T-helper 2 cell treated with Interferon-gamma antibody and Interleukin-4, amounts not matched to agents 100 ng/mL and 5 ng/mL, for 36 hours (primary cell): ENCODE results near the gene CCR5AS.
"Not testable (repeated sequence)": the region's sequence is repeated elsewhere in the genome, so short reads cannot be mapped to it uniquely, and the experiment has no call there.

Experiments used
- intact Hi-C: fragments of 100-400 bp; cut with micrococcal nuclease; formaldehyde crosslinking; loops from one replicate; pipeline ENCODE4 v1.15.1; 2023

Gene CCR5AS

DNA sequence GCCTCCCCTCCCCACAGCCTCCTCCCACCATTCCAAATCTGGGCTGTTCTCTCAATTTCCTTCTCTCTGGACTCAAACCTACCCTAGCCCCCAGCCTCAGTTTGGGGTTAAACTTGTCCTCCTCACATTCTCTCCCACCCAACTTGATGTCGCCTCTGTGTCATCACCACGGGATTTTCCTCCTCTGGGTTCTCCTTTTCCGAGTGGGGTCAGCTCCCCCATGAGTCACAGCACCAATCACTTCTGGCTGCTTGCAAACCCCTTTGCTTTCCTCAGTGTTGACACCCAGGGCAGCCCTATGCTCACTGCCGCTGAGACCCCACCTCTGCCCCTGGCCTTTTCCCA lies 451 bp downstream of the CCR5AS start:
- intact Hi-C loops = loop anchor here (5.0 kb wide), 1 partner anchor 36 kb away; no protein-coding TSS in a partner anchor

DNA sequence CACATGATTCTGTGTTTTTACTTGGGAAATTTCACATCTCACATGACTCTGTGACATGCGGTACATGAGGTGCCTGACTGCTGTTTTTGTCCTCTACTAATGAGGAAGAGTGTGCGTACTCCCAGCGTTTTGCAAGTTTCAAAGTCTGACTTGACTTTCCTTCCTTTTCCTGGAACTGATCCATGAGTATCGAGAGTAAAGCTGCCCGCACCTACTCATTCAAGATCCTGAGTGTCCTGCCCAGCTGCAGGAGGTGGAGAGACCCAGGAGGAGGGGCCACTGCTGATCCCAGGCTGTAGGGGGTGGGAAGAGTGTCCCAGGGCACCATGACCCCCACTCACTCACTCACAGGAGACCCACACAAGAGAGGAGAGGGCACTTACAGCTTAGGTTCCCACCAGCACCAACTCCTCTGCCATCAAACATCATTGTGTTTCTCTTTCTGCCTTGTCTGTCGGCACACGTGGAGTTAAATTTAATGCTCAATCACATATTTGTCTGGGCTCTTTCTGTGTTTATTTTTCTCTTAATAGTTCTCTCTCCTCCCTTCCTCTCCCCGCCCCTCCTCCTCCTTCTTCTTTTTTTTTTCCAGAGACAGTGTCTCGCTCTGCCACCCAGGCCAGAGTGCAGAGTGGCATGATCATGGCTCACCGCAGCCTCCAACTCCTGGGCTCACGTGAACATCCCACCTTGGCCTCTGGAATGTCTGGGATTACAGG lies 1.4 kb downstream of the CCR5AS start:
- intact Hi-C loops = loop anchor here (5.0 kb wide), 1 partner anchor 37 kb away; no protein-coding TSS in a partner anchor

DNA sequence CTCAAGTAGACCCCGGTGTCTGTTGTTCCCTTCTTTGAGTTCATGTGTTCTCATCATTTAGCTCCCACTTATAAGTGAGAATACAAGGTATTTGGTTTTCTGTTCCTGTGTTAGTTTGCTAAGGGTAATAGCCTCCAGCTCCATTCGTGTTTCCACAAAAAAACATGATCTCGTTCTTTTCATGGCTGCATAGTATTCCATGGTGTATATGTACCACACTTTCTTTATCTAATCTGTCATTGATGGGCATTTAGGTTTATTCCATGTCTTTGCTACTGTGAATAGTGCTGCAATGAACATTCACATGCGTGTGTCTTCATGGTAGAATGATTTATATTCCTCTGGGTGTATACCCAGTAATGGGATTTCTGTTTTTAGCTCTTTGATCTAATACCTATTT lies 4.0 kb downstream of the CCR5AS start:
- intact Hi-C loops = not testable (repeated sequence)

DNA sequence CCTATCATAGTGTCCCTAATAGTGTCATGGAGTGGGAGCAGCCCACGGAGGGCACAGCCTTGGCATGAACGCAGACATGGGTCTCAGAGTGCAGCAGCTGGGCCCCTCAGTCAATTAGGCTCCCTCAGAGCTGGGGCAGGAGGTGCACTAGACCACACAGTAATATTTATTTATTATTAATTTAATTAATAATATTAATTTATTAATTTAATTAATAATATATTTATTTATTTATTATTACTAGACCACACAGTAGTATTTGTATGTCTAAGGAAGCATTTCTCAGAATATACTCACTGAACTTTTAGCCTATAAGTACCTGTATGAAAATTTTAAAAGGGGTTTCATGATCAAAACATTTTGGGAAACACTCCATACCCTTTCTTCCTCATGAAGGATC lies 5.3 kb downstream of the CCR5AS start:
- intact Hi-C loops = no loop called here

DNA sequence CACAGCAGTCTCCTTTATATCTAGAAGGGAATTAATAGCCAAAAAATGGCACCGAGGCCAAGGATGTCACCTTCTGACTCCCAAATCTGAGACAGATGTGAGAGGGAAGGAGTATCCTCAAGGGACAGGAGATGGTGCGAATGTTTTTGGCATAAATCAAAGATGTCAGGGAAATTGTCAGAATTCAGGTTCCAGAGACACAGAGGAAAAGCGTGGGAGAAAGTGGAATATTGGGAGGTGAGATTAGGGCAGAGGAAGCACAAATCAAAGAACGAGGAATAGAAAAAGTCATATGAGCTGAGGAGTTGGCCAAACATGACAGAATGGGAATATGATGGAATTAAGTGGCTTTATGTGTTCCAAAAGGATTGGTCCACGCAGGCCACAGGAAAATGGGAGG lies 6.0 kb downstream of the CCR5AS start:
- intact Hi-C loops = no loop called here

DNA sequence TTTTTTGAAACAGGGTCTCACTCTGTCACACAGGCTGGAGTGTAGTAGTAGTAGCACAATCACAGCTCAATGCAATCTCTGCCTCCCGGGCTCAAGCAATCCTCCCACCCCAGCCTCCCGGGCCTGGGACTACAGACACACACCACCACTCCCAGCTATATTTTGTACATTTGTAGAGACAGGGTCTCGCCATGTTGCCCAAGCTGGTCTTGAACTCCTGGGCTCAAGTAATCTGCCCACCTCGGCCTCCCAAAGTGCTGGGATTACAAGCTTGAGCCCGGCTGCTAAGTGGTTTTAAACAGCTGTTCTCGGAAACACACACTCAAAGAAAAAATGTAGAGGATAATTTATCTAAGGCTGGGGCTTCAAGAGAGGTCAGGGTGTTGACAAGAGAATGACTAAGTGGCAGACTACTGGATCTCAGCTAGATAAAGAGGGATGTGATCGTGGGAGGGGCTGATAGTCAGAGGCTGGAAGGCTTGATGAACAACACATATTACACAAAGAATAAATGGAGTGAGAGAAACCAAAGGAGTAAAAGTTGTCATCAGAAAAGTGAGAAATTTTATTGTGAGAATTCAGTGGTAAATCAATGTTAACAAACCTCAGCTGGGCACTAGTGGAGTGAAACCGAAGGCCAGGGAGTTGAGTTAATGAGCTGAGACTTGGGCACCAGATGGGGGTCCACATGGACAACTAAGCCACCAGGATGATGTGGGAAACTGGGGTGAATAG lies 6.7 kb downstream of the CCR5AS start:
- intact Hi-C loops = no loop called here

DNA sequence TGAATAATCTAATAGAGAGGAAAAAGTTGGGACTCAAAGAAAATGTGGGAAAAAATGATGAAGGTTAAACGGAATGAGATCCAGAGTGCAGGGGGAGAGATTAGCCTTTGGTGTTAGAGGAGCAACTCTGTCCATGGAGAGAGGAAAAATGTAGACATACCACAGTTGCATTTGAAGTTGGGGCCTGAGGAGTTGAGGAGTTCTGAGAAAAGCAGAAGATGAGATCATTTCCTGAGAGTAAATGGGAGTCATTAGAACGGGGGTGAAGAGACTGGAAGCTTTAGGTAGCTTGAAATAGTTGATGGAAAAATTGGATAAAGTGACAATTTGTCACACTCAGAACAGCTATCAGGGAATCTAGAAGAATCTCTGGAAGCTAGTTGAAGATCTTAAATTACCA lies 7.3 kb downstream of the CCR5AS start:
- intact Hi-C loops = no loop called here

DNA sequence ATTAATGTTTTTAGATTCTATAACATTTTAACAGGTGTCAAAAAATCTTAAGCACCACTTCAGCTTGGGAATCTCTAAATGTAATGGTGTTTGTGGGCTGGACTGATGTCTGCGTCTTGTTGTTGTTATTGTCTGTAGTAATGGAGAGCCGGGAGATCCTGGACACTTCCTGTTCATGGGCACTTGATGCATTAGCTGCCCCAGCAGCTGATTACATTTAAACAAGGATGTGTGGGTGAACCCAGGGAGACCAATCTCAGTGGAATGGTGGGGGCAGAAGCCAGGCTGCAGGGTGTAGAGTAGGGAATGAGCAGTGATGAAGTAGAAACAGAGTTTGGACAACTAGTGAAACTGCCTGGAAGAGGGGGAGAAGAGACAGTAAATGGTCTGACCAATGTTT lies 7.8 kb downstream of the CCR5AS start:
- intact Hi-C loops = no loop called here

DNA sequence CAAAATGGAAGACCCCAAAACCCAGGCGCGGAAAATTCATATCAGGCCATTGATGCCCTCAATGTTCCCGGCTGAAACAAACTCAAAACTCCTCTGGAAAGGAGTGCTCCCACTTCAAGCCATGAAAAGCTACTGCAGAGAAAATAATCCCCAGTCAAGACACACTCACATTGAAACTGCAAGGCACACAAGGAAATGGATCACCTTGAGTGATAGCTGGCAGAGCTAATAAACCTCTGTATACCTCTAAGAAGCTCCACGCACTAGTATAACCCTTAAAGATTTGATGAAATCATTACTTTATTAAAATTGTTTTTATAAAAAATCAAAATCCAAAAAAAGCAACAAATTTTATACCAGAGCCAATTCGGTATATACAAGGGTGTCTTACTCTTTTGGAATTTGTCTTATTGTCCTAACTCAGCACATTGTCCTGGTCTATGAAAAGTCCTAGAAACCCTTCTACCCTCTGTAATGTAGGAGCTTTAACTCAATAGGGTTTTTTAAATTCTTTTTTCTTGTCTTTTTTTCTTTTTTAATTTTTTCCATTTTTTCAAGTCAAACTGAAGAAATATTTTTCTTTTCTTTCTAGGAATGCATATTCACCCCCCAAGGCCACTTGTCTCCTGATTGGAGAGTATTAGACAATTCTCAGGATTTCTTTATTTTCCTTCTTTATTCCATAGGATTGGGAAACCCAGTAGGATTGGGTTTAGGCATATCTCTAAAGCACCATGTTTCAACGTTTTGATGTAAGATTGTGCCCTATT lies 8.5 kb downstream of the CCR5AS start:
- intact Hi-C loops = no loop called here

DNA sequence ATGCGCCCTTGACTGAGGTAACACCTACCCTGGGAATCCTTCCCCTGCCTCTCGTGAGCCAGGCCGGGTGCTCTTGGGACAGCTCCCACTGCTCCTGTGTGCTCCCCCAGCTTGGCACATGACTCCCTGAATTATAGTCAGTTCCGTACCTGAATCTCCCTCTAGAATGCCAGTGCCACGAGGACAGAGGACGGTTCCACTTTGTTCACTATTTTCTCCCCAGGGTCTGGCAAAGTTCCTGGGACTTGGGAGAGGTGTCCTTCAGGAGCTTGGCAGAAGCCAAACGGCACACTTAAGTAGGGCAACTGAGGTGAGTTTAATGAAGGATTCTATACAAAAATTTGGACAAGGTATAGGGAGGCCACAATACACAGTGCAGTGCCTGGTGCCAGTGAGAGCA lies 9.8 kb downstream of the CCR5AS start:
- intact Hi-C loops = no loop called here

DNA sequence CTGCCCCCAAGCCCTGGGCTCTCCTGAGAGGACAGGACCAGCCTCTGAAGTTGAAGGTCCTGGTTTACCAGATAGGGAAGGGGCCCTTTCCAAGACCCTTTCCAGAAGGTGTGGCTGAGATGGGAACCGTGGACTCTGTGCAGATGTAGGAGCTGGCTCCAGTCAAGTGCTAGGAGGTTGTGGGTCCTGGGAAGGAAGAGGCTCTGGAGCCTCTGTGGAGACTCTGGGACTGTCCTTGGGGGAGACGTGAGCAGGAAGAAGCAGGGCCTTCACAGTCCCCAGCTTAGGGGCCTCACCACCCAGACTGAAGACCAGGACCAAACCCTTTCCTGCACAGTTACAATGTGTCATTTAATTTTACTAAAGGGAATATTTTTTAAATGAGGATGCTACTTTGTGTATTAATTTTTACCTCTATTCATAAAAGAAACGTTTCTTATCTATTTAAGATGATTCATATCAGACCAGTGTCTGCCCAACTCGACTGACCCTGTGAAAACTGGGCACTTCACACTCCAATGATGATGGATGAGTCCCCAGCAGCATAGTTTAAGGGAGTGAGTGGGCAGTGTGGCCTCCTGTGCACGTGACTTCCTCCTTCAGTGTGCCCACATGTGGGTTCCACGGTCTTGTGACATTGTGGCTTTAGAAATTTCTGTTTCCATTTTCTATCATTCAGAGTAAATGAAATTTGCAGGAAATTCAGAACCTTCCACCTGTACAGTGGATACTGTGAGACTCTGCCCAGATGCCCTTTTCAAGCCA lies 10.9 kb downstream of the CCR5AS start:
- intact Hi-C loops = no loop called here

DNA sequence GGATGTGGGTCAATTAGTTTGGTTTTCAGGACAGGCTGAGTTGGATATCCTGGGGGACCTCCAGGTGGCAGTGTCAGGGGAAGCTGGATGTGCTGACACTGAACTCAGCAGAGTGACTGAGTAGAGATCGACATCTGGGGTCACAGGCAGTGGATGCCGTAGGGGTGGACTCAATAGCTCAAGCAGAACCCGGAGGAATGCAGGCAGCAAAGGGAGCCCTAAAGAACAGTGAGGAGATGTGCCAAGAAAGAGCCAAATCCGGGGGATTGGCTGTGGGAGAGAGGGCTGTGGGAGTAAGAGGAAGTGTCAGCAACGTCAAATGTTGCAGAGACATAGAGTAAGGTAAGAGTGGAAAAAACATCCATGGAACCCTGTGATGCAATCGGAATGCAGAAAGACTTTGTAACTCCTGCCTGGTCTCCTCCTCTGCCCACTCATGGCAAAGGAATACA lies 11.6 kb downstream of the CCR5AS start:
- intact Hi-C loops = no loop called here

DNA sequence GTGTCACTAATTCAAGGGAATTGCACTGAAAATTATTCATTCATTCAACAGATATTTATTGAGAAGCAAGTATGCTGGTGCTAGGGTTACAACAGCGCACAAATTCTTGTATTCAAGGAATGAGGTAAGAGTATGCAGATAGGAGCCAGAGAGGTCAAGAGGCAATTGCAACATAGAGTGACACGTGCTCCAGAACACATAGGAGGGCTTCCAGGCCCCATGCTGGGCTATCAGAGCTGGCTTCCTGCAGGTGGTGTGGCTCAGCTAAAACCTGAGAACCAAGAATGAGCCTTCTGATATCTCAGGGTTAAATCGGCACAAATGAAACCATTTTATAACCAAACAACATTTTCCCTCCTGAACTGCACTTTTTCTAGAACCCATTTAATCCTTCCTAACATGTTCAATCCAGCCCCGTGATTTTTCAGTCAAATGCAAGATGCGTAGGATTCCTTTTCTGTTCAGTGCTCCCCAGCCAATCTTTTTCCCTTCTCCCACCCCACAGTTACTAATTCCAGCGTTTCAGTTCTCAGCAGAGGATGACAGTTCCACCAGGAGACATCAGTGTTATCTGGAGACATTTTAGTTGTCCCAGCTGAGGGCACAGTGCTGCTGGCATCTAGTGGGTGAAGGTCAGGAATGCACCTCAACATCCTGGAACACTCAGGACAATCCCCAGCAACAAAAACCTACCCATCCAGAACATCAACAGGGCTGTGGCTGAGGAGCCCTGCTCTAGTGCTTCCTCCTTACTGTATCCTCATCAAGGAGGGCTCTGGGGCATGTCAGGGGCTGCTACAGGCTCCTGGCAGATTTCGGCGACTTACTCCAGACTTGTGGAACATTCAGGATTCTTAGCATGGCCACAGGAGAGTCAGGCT lies 13.1 kb downstream of the CCR5AS start:
- intact Hi-C loops = no loop called here

DNA sequence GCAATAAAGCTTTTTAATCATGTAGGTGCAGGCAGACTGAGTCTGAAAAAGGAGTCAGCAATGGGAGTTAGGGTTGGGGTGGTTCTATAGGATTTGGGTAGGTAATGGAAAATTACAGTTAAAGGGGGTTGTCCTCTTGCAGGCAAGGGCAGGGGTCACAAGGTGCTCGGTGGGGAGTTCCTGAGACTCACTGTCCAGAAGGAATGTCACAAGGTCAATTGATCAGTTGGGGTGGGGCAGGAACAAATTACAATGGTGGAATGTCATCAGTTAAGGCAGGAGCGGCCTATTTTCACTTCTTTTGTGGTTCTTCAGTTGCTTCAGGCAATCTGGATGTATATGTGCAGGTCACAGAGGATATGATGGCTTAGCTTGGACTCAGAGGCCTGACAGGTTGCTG lies 13.9 kb downstream of the CCR5AS start:
- intact Hi-C loops = no loop called here

DNA sequence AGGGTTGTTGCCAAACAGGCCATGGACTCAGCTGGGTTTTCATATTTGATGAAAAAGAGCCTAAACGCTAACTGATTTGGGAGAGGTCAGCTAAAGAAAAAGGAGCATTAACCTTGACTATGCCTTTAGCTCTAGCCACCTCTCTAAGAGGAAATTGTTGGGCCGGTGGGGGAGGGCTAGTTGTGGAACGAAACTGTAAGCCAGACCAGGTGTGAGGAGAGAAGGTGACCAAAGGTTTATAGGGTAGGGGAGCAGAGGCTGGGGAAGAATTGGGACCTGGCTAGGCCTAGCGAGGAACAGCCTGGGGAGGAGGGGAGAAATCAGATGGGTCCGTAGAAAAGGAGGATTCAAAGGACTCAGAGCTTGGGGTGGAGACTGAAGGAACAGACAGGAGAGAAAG lies 15.3 kb downstream of the CCR5AS start:
- intact Hi-C loops = not testable (repeated sequence)

DNA sequence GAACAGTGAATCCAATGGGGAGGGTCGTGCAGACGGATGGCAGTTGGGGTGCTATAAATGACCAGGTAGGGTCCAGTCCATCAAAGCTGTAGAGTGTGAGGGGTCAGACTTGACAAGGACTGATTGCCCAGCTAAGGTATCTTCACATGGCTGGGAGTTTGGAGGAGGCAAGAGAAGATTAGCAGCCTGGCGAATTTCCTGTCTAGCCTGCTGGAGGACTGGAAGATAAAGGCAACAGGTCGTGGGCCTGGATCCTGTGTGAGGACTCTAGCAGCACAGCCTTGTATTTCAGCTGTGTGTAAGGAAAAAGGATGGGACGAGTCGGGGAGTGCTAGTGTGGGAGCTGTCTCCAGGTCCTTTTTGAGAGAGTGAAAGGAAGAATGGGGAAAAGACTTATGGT lies 17.6 kb downstream of the CCR5AS start:
- intact Hi-C loops = no loop called here

DNA sequence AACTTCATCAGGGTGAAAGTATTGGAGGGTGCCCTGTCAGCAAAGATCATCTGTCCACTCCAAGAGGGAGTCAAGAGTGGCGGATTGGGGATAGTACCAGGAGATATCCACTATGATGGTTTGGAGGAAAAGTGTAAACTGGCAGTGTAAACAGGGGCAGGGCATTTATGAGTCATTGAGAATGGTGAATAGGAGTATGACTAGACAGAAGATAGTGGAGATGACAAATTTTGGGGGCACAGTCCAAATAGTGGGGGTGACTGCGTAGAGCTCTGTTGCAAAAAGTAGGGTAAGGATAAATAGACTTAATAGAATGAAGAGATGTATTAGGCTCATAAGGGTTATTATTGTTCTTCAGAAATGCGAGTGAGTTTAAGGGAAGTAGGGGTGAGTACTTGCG lies 18.0 kb downstream of the CCR5AS start:
- intact Hi-C loops = not testable (repeated sequence)

DNA sequence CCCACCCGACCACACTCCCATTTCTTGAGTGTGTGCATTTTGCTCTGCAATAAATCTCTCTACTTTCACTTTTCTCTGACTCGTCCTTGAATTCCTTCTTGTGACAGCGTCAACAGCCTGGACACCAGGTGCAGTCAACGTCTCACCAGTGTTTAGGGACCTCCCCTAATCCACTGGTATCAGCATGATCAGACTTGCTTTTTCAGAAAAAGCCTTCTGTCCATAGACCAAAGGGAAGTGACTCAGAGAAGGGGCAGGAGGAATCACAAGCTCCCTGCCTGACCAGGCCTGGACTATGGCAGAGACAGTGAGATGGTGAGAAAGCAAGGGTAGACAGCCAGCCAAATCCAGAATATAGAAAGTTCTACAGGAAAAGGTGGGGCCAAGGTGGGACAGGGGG lies 20.7 kb downstream of the CCR5AS start:
- intact Hi-C loops = no loop called here

DNA sequence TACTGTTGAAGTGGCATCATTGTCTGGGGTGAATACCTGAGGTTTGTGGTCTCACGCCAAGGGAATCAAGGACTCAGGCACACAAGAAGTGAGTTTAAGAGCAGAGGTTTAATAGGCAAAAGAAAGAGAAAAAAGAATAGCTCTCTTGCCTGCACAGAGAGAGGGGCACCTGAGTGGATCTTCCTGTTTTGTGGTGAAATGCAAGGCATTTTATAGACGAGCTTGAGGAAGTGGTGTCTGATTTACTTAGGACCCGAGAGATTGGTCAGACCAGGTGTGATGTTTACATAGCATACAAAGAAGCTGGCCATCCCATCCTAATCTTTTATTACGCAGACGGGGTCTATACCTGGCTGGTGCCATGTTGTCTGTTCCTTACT lies 22.9 kb downstream of the CCR5AS start:
- intact Hi-C loops = no loop called here

DNA sequence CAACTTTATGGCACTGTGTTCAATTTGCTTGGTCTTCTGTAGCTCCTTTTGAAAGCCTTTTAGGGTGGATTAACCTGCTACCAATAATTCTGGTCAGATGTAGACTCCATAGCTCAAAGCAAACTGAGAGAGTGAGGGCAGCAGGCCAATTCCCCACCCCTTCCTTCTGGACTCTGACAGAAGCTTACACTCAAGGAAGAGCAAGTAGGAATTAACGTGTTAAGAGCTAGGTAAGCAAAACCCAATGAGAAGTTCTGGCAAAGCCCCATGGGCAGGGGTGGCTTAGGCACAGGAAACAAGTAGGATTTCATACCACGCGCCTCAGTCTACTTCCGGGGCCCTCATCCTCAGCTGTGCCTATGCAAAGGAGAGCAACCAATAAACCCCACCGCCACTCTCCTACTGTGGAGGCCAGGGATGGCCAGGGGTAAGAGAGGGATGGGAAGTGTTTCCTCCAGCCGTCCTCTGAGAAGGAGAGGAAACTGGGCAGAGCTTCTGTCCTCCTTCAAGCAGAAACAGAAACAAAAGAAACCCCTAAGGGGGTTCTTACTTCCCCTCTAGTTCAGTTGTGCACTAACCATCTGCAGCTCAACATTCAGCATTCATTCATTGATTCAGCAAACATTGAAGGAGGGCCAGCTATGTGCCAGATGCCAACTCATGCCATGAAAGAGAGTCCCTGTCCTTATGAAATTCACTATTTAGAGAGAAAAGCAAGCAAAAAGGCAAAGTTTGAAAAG lies 23.5 kb downstream of the CCR5AS start:
- intact Hi-C loops = no loop called here
